ENCODE results near the gene TEX51. TPM values are rescaled to one million over a fixed set of nuclear protein-coding genes. Genes with fewer than 3 reads are reported as not detected.

TEX51 gene
- polyA plus RNA-seq, 1 experiment, result not detected

DNA sequence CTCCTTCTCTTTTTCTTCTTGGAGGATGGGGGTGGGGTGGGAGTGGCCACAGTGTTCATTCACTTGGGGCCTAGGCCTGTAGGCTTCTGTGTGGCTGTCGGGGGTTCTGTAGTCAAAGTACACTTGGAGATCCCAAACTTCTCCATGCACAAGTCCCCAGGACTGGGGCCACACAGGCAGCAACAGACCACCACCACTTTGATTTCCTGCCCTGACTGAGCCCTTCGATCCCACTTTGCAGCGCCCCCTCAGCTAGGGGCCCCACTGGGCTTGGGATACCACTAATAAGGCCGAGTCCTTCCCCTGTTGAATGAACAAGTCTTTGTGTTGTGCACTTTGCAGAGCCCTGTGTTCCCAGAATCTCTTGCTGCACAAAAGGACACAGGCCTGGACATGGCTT lies 5.5 kb upstream of the TEX51 start:
- H3K9me3 ChIP-seq (ENCODE audit: control insufficient read depth, insufficient read depth, low read length), result no peaks in the 10 kb centered on the region
- H3K4me3 ChIP-seq (ENCODE audit: low read depth, low read length), result no peak overlapping the region
- DNase-seq (ENCODE audit: low read depth, low spot score), result no peak
- H3K27me3 ChIP-seq (ENCODE audit: control insufficient read depth, insufficient read depth, low read length), result peaks cover 3% of the 10 kb centered on the region
- H3K27ac ChIP-seq (ENCODE audit: low read depth, low read length), result no peak overlapping the region
- ChIA-PET CTCF (interaction anchor here (0.6 kb wide), 1 partner anchor 65 kb away, joined by 5 read pairs; no protein-coding TSS in a partner anchor), POLR2A (no interaction called here)
- no peak for TF ChIP-seq CTCF (IDR thresholded peaks at IDR 0.05; ENCODE audit: low read depth, low read length)

DNA sequence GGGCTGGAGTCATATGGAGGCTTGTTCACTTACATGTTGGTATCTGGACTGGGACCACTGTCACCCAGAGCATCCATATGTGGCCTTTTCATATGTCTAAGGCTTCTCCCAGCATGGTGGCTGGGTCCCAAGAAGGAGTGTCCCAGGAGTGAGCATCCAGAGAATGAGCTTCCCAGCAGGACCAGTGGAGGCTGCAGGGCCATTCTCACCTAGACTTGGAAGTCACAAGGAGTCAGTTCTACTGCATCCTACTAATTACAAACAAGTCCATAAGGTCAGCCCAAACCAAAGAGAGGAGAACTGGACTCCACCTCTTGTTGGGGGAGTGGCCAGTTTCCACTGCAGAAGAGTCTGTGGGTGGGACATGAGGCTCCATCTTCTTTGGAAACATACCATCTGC lies 5.1 kb upstream of the TEX51 start:
- no peak for DNase-seq (ENCODE audit: low read depth, low spot score)
- CTCF ChIA-PET, result no interaction called here
- H3K27ac ChIP-seq (ENCODE audit: low read depth, low read length), result no peak overlapping the region
- TF ChIP-seq CTCF (IDR thresholded peaks at IDR 0.05; ENCODE audit: low read depth, low read length), result no peak
- no peaks in the 10 kb centered on the region for H3K9me3 ChIP-seq (ENCODE audit: control insufficient read depth, insufficient read depth, low read length)
- peaks cover 2% of the 10 kb centered on the region for H3K27me3 ChIP-seq (ENCODE audit: control insufficient read depth, insufficient read depth, low read length)
- H3K4me3 ChIP-seq (ENCODE audit: low read depth, low read length), result no peak overlapping the region
- POLR2A ChIA-PET, result no interaction called here

- no peak for TF ChIP-seq CTCF (IDR thresholded peaks at IDR 0.05; ENCODE audit: low read depth, low read length)
- no peak overlapping the region for H3K27ac ChIP-seq (ENCODE audit: low read depth, low read length)
- H3K9me3 ChIP-seq (ENCODE audit: control insufficient read depth, insufficient read depth, low read length), result no peaks in the 10 kb centered on the region
- H3K4me3 ChIP-seq (ENCODE audit: low read depth, low read length), result no peak overlapping the region
- ChIA-PET CTCF (no interaction called here), POLR2A (no interaction called here)
- H3K27me3 ChIP-seq (ENCODE audit: control insufficient read depth, insufficient read depth, low read length), result peaks cover 2% of the 10 kb centered on the region
- no peak for DNase-seq (ENCODE audit: low read depth, low spot score)
These were observed 4.6 kb upstream of the TEX51 start for GRCh38 chr2:126894082-126894481.

DNA sequence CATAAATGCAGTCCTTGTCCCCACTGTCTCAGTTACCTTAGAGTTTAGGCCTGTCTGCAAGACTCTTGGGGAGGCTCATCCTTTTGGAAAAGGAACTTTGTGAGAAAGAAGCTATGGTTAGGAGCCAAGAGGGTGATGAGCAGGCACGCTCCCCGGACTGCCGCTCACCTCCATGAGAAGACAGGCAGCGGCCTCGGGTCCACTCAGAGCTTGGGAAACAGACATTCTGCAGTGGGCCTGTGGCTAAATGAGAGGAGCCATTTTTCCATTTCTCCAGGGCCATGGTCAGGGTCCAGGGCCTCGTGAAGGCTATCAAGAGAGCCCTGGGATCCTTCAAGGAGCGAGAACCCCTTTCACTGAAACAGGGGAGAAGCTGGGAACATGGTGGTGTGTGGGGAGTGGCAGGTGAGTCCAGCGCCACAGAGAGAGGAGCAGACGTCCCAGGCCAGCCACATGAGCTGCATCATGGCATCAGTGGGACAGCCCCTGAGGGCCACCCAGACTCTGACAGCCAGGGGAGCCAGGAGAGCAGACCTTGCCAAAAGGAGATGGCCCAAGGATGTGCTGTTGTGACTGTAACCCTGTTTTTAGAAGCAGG lies 4.0 kb upstream of the TEX51 start:
- CTCF ChIA-PET, result no interaction called here

DNA sequence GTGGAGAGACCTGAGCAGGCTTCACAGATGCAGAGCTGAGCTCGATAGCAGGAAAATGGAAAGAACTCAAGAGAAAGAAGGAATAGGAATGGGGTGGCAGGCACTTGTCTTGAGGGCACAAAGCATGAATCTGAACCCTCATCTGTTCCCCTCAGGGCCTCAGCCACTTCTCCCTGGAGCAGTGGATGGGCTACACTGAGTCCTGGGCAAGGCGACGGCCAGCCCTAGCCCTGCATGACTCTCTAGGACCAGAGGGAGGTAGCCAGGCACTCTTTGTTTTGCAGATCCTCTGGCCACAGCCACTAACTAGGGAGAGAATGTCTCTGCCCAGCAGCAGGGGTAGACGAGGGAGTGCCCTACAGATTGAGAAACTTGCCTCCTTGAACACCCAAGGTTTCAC lies 3.4 kb upstream of the TEX51 start:
- no peak overlapping the region for H3K27ac ChIP-seq (ENCODE audit: low read depth, low read length)
- no peaks in the 10 kb centered on the region for H3K9me3 ChIP-seq (ENCODE audit: control insufficient read depth, insufficient read depth, low read length)
- peaks cover 2% of the 10 kb centered on the region for H3K27me3 ChIP-seq (ENCODE audit: control insufficient read depth, insufficient read depth, low read length)
- no peak for TF ChIP-seq CTCF (IDR thresholded peaks at IDR 0.05; ENCODE audit: low read depth, low read length)
- POLR2A ChIA-PET, result no interaction called here
- DNase-seq (ENCODE audit: low read depth, low spot score), result no peak
- CTCF ChIA-PET, result no interaction called here
- no peak overlapping the region for H3K4me3 ChIP-seq (ENCODE audit: low read depth, low read length)

More for the DNA sequence above, 4.0 kb upstream of the TEX51 start:
- DNase-seq (ENCODE audit: low read depth, low spot score), result no peak
- POLR2A ChIA-PET, result no interaction called here
- H3K9me3 ChIP-seq (ENCODE audit: control insufficient read depth, insufficient read depth, low read length), result no peaks in the 10 kb centered on the region
- no peak overlapping the region for H3K27ac ChIP-seq (ENCODE audit: low read depth, low read length)
- H3K27me3 ChIP-seq (ENCODE audit: control insufficient read depth, insufficient read depth, low read length), result peaks cover 2% of the 10 kb centered on the region
- no peak overlapping the region for H3K4me3 ChIP-seq (ENCODE audit: low read depth, low read length)
- no peak for TF ChIP-seq CTCF (IDR thresholded peaks at IDR 0.05; ENCODE audit: low read depth, low read length)

Measured in AG04450 (cell line).